HEK293 (cell line): ENCODE results near the gene GSC2.

ENCODE experiments used
- CTCF ChIA-PET: fragments of 350-600 bp; formaldehyde crosslinking; extraction: SDS; loops from one replicate; lab custom pipeline; 2021; ENCODE audit warnings: antibody characterized with exemption; lab: Yijun Ruan, JAX
- POLR2A ChIA-PET: fragments of 300-600 bp; formaldehyde crosslinking; extraction: SDS; loops from one replicate; lab custom pipeline; 2020; ENCODE audit warnings: antibody characterized with exemption, inconsistent platforms; lab: Yijun Ruan, JAX
- H3K27ac ChIP-seq: fragments of 200-500 bp; sonication (Bioruptor generic); 2 replicates; pipeline ENCODE4 v1.5.1; 2014; ENCODE audit warnings: low read depth, low read length, control low read depth, inconsistent platforms; ENCODE audit errors: extremely low read depth
- H3K36me3 ChIP-seq, 2 experiments: fragments of 200-500 bp in 1 of 2; sonication (Bioruptor generic) in 1 of 2; 1 replicate in 1 of 2; 2 replicates in 1 of 2; pipeline ENCODE4 v1.5.1; 2014 to 2017; ENCODE audit warnings: inconsistent platforms in 2 of 2, low read length in 2 of 2; ENCODE audit not compliant: control insufficient read depth in 2 of 2, insufficient read depth in 1 of 2
- H3K4me1 ChIP-seq: fragments of 200-500 bp; sonication (Bioruptor generic); 2 replicates; pipeline ENCODE4 v1.5.1; 2014; ENCODE audit warnings: mild to moderate bottlenecking, low read length, inconsistent platforms; ENCODE audit not compliant: control insufficient read depth, insufficient read depth
- H3K4me3 ChIP-seq: 2 replicates; pipeline ENCODE4 v1.5.1; 2011; ENCODE audit warnings: low read depth, mild to moderate bottlenecking, control low read depth, low read length, moderate library complexity
- H3K9me3 ChIP-seq: fragments of 200-500 bp; sonication (Bioruptor generic); 2 replicates; pipeline ENCODE4 v1.5.1; 2014; ENCODE audit warnings: low read depth, low read length, inconsistent platforms; ENCODE audit not compliant: control insufficient read depth, insufficient read depth
- HOXA7 ChIP-seq: sonication (generic); formaldehyde crosslinking; IDR thresholded peaks from 2 replicates; pipeline ENCODE4 v1.8.1; 2022; ENCODE audit warnings: missing genetic modification reagents, borderline replicate concordance
- HOXD13 ChIP-seq: sonication (generic); formaldehyde crosslinking; IDR thresholded peaks from 2 replicates; pipeline ENCODE4 v1.8.0; 2022; ENCODE audit warnings: missing genetic modification reagents, borderline replicate concordance
- PATZ1 ChIP-seq: fragments of 450-650 bp; formaldehyde crosslinking; IDR thresholded peaks from 2 replicates; pipeline ENCODE4 v1.5.1; 2016; ENCODE audit warnings: missing biosample characterization, missing genetic modification characterization
- SCRT1 ChIP-seq: fragments of 450-650 bp; formaldehyde crosslinking; IDR thresholded peaks from 2 replicates; pipeline ENCODE4 v1.5.1; 2016; ENCODE audit warnings: missing biosample characterization, missing genetic modification characterization, borderline replicate concordance
- WT1 ChIP-seq: fragments of 450-650 bp; formaldehyde crosslinking; IDR thresholded peaks from 2 replicates; pipeline ENCODE4 v1.5.1; 2016; ENCODE audit warnings: missing biosample characterization, missing genetic modification characterization
- YY1 ChIP-seq: fragments of 450-650 bp; formaldehyde crosslinking; IDR thresholded peaks from 2 replicates; pipeline ENCODE4 v1.5.1; 2018; ENCODE audit warnings: missing biosample characterization, missing genetic modification characterization
- ZBTB20 ChIP-seq: fragments of 450-650 bp; formaldehyde crosslinking; IDR thresholded peaks from 2 replicates; pipeline ENCODE4 v1.5.1; 2016; ENCODE audit warnings: missing biosample characterization, missing genetic modification characterization
- ZNF133 ChIP-seq: fragments of 450-650 bp; formaldehyde crosslinking; IDR thresholded peaks from 2 replicates; pipeline ENCODE4 v1.5.1; 2016; ENCODE audit warnings: missing biosample characterization, missing genetic modification characterization
- ZNF140 ChIP-seq: fragments of 450-650 bp; formaldehyde crosslinking; IDR thresholded peaks from 2 replicates; pipeline ENCODE4 v1.5.1; 2016; ENCODE audit warnings: missing biosample characterization, missing genetic modification characterization
- ZNF223 ChIP-seq: fragments of 450-650 bp; formaldehyde crosslinking; IDR thresholded peaks from 2 replicates; pipeline ENCODE4 v1.5.1; 2016; ENCODE audit warnings: missing biosample characterization, missing genetic modification characterization
- ZNF302 ChIP-seq: fragments of 450-650 bp; formaldehyde crosslinking; IDR thresholded peaks from 2 replicates; pipeline ENCODE4 v1.5.1; 2016; ENCODE audit warnings: missing biosample characterization, missing genetic modification characterization, low read depth
- ZNF548 ChIP-seq: fragments of 450-650 bp; formaldehyde crosslinking; IDR thresholded peaks from 2 replicates; pipeline ENCODE4 v1.5.1; 2016; ENCODE audit warnings: missing biosample characterization, missing genetic modification characterization
- ZSCAN30 ChIP-seq: fragments of 450-650 bp; IDR thresholded peaks from 2 replicates; pipeline ENCODE4 v1.5.1; 2018; ENCODE audit warnings: missing biosample characterization, mild to moderate bottlenecking, missing genetic modification characterization, moderate library complexity
- ZXDB ChIP-seq: fragments of 450-650 bp; formaldehyde crosslinking; IDR thresholded peaks from 2 replicates; pipeline ENCODE4 v1.5.1; 2016; ENCODE audit warnings: missing biosample characterization, missing genetic modification characterization
- TF ChIP-seq, protein P1 (sequence below): fragments of 450-650 bp; formaldehyde crosslinking; IDR thresholded peaks from 2 replicates; pipeline ENCODE4 v1.5.1; 2016; ENCODE audit warnings: missing biosample characterization, missing genetic modification characterization
- TF ChIP-seq, protein P2 (sequence below): fragments of 450-650 bp; formaldehyde crosslinking; IDR thresholded peaks from 2 replicates; pipeline ENCODE4 v1.5.1; 2017; ENCODE audit warnings: missing biosample characterization, missing genetic modification characterization
- TF ChIP-seq, protein P3 (sequence below): IDR thresholded peaks from 2 replicates; pipeline ENCODE4 v1.6.1; 2011; ENCODE audit warnings: mild to moderate bottlenecking, low read depth, low read length, borderline replicate concordance

GSC2 gene

GRCh38 chr22:19134874-19135273, 15.2 kb downstream of the GSC2 start:
- Histone ChIP-seq H3K9me3 (no peaks in the 10 kb centered on the region), H3K36me3 (peaks cover 4 to 89% of the 10 kb centered on the region in 2 experiments; a peak in 2 of 3 replicates), H3K4me3 (no peak overlapping the region), H3K27ac (no peak overlapping the region), H3K4me1 (no peaks in the 10 kb centered on the region)
- TF ChIP-seq ZXDB (no peak), ZNF140 (no peak), WT1 (tag by site-specific recombination) (no peak), HOXD13 (CRISPR knock-in tag) (no peak), ZSCAN30 (tag by site-specific recombination) (no peak), ZNF302 (tag by site-specific recombination) (no peak), PATZ1 (no peak), ZNF133 (no peak), SCRT1 (no peak), HOXA7 (CRISPR knock-in tag) (no peak)
- TF ChIP-seq, protein P1, sequence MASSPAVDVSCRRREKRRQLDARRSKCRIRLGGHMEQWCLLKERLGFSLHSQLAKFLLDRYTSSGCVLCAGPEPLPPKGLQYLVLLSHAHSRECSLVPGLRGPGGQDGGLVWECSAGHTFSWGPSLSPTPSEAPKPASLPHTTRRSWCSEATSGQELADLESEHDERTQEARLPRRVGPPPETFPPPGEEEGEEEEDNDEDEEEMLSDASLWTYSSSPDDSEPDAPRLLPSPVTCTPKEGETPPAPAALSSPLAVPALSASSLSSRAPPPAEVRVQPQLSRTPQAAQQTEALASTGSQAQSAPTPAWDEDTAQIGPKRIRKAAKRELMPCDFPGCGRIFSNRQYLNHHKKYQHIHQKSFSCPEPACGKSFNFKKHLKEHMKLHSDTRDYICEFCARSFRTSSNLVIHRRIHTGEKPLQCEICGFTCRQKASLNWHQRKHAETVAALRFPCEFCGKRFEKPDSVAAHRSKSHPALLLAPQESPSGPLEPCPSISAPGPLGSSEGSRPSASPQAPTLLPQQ: no peak
- CTCF ChIA-PET: no interaction called here
- POLR2A ChIA-PET: interaction anchor here (1.1 to 4.8 kb wide), 2 partner anchors 9 to 40 kb away, joined by 3 to 26 read pairs; partner anchors contain the start of gene ESS2

- POLR2A ChIA-PET: interaction anchor here (1.1 to 4.8 kb wide), 3 partner anchors 10 to 41 kb away, joined by 3 to 26 read pairs (median 8); partner anchors contain the start of genes DGCR2 and ESS2
- CTCF ChIA-PET: no interaction called here
- H3K4me1 ChIP-seq: no peaks in the 10 kb centered on the region
- H3K36me3 ChIP-seq: peaks cover 4 to 84% of the 10 kb centered on the region in 2 experiments; a peak in 2 of 3 replicates
- TF ChIP-seq, protein P2, sequence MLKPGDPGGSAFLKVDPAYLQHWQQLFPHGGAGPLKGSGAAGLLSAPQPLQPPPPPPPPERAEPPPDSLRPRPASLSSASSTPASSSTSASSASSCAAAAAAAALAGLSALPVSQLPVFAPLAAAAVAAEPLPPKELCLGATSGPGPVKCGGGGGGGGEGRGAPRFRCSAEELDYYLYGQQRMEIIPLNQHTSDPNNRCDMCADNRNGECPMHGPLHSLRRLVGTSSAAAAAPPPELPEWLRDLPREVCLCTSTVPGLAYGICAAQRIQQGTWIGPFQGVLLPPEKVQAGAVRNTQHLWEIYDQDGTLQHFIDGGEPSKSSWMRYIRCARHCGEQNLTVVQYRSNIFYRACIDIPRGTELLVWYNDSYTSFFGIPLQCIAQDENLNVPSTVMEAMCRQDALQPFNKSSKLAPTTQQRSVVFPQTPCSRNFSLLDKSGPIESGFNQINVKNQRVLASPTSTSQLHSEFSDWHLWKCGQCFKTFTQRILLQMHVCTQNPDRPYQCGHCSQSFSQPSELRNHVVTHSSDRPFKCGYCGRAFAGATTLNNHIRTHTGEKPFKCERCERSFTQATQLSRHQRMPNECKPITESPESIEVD (tag by site-specific recombination): no peak
- TF ChIP-seq YY1 (tag by site-specific recombination) (no peak), ZNF223 (tag by site-specific recombination) (no peak), ZBTB20 (tag by site-specific recombination) (no peak), ZNF548 (no peak)
- TF ChIP-seq, protein P3, sequence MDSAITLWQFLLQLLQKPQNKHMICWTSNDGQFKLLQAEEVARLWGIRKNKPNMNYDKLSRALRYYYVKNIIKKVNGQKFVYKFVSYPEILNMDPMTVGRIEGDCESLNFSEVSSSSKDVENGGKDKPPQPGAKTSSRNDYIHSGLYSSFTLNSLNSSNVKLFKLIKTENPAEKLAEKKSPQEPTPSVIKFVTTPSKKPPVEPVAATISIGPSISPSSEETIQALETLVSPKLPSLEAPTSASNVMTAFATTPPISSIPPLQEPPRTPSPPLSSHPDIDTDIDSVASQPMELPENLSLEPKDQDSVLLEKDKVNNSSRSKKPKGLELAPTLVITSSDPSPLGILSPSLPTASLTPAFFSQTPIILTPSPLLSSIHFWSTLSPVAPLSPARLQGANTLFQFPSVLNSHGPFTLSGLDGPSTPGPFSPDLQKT: no peak
- H3K9me3 ChIP-seq: no peaks in the 10 kb centered on the region
- no peak overlapping the region for H3K4me3 ChIP-seq
- H3K27ac ChIP-seq: no peak overlapping the region
These were observed 15.8 kb downstream of the GSC2 start for GRCh38 chr22:19134176-19134831.
